OCI-LY7 (cell line): ENCODE results near the gene TRIM38. TPM values are rescaled to one million over a fixed set of nuclear protein-coding genes. Genes with fewer than 3 reads are reported as not detected.
A peak's percentile ranks its signal among the peaks of the same experiment; 100 is the strongest.

Experiments
- BruUV-seq: library from RNA; stranded (reverse); fragments of 400-500 nt; replicated peaks from 2 replicates; lab custom pipeline; 2021; lab: Mats Ljungman, UMichigan
- CTCF ChIA-PET: fragments of 300-600 bp; sonication (Branson Sonifier 250); formaldehyde crosslinking; loops from one replicate; lab custom pipeline; 2022; ENCODE audit warnings: antibody characterized with exemption; ENCODE audit not compliant: unreplicated experiment; lab: Charles Lee
- POLR2A ChIA-PET: fragments of 300-600 bp; sonication (Branson Sonifier 250); formaldehyde crosslinking; loops from one replicate; lab custom pipeline; 2022; ENCODE audit warnings: antibody characterized with exemption; lab: Charles Lee
- DNase-seq: peaks from one replicate; pipeline ENCODE4 v3.0.0-alpha.2; 2015; ENCODE audit warnings: low spot score
- H2AFZ ChIP-seq: fragments of 200-600 bp; sonication (generic), shearing (Covaris generic); 2 replicates; pipeline ENCODE4 v1.6.1; 2014; ENCODE audit warnings: mild to moderate bottlenecking, antibody characterized with exemption, low read length, moderate library complexity
- H3K27ac ChIP-seq: fragments of 200-600 bp; sonication (generic); 2 replicates; pipeline ENCODE4 v1.5.1; 2014; ENCODE audit warnings: mixed run types, low read depth, mild to moderate bottlenecking, moderate library complexity, low read length, inconsistent platforms; ENCODE audit not compliant: poor library complexity, severe bottlenecking
- H3K36me3 ChIP-seq: fragments of 200-600 bp; sonication (generic); 2 replicates; pipeline ENCODE4 v1.6.1; 2014; ENCODE audit warnings: mild to moderate bottlenecking, antibody characterized with exemption, low read length, moderate library complexity, mixed read lengths; ENCODE audit not compliant: insufficient read depth
- H3K4me1 ChIP-seq: fragments of 200-600 bp; sonication (generic); 2 replicates; pipeline ENCODE4 v1.5.1; 2014; ENCODE audit warnings: mild to moderate bottlenecking, low read length; ENCODE audit not compliant: insufficient read depth, poor library complexity, severe bottlenecking
- H3K4me2 ChIP-seq: fragments of 200-600 bp; sonication (generic); 2 replicates; pipeline ENCODE4 v1.6.1; 2014; ENCODE audit warnings: mild to moderate bottlenecking, low read length
- H3K4me3 ChIP-seq: fragments of 200-600 bp; sonication (generic); 2 replicates; pipeline ENCODE4 v1.5.1; 2014; ENCODE audit warnings: mild to moderate bottlenecking, low read depth, low read length; ENCODE audit not compliant: poor library complexity, severe bottlenecking
- H3K79me2 ChIP-seq: fragments of 200-600 bp; sonication (generic); 2 replicates; pipeline ENCODE4 v1.6.1; 2016; ENCODE audit warnings: low read depth, mild to moderate bottlenecking, low read length, moderate library complexity, mixed read lengths; ENCODE audit not compliant: insufficient read depth
- H3K9me2 ChIP-seq: fragments of 200-600 bp; sonication (generic); 2 replicates; pipeline ENCODE4 v1.6.1; 2016; ENCODE audit warnings: mild to moderate bottlenecking, low read length, mixed read lengths; ENCODE audit not compliant: insufficient read depth
- H3K9me3 ChIP-seq: fragments of 200-600 bp; sonication (generic); 2 replicates; pipeline ENCODE4 v1.6.1; 2014; ENCODE audit warnings: mild to moderate bottlenecking, mixed run types, low read length, mixed read lengths
- H4K20me1 ChIP-seq: fragments of 200-600 bp; sonication (generic); 2 replicates; pipeline ENCODE4 v1.6.1; 2014; ENCODE audit warnings: mild to moderate bottlenecking, antibody characterized with exemption, low read length, moderate library complexity, mixed read lengths; ENCODE audit not compliant: insufficient read depth
- CTCF ChIP-seq: fragments of 200-600 bp; sonication (generic); conservative IDR thresholded peaks from 2 replicates; pipeline ENCODE4 v1.5.1; 2014; ENCODE audit warnings: mild to moderate bottlenecking, antibody characterized with exemption, low read length, moderate library complexity, mixed read lengths
- EZH2phosphoT487 ChIP-seq: fragments of 200-600 bp; sonication (generic); IDR thresholded peaks from 2 replicates; pipeline ENCODE4 v1.6.1; 2018; ENCODE audit warnings: low read depth, borderline replicate concordance, mild to moderate bottlenecking, mixed run types, antibody characterized with exemption, low read length, moderate library complexity, mixed read lengths
- intact Hi-C: fragments of 100-400 bp; cut with micrococcal nuclease; formaldehyde crosslinking; loops from one replicate; pipeline ENCODE4 v1.10.0; 2022; ENCODE audit not compliant: unreplicated experiment
- total RNA-seq, 2 experiments: library from RNA; depleted of rRNA in 1 of 2; stranded (reverse); fragments of >200 nt in 1 of 2; shearing (Covaris generic) in 1 of 2; gene quantifications; 2 replicates each; pipeline ENCODE4 v1.2.3, GENCODE V29; 2014 to 2022

TRIM38 gene
- total RNA-seq, 2 experiments from 2014 or later, result 12.8 to 14.8 TPM

- CTCF ChIA-PET, result interaction anchor here (0.5 to 0.9 kb wide), 2 partner anchors 27 to 1808 kb away, joined by 3 read pairs; no protein-coding TSS in a partner anchor
- H3K79me2 ChIP-seq, result no peaks in the 10 kb centered on the region
- TF ChIP-seq CTCF (no peak), EZH2phosphoT487 (no peak)
- no peak overlapping the region for H2AFZ ChIP-seq
- H3K9me2 ChIP-seq, result no peaks in the 10 kb centered on the region
- no peaks in the 10 kb centered on the region for H3K9me3 ChIP-seq
- H3K4me2 ChIP-seq, result peak overlapping the region; percentile 96
- peaks cover 3% of the 10 kb centered on the region; the same call in 1 of the 2 replicates for H3K36me3 ChIP-seq
- TSS peak; percentile 84 for BruUV-seq
- peak overlapping the region; percentile 71 for H3K4me3 ChIP-seq
- intact Hi-C loops, result loop anchor here (1.0 to 10.0 kb wide), 7 partner anchors 29 to 1784 kb away; a partner anchor contains a TSS
- DNase-seq, result peak; percentile 99
- POLR2A ChIA-PET, result interaction anchor here (0.7 to 17.2 kb wide), 42 partner anchors 9 to 1867 kb away, joined by 3 to 793 read pairs (median 7); a partner anchor contains a TSS
- H3K27ac ChIP-seq, result peak overlapping the region; percentile 99
- H4K20me1 ChIP-seq, result no peaks in the 10 kb centered on the region
- peaks cover 77% of the 10 kb centered on the region for H3K4me1 ChIP-seq
Observed at GRCh38 chr6:26026833-26027490, 64.4 kb downstream of the TRIM38 start.

DNA sequence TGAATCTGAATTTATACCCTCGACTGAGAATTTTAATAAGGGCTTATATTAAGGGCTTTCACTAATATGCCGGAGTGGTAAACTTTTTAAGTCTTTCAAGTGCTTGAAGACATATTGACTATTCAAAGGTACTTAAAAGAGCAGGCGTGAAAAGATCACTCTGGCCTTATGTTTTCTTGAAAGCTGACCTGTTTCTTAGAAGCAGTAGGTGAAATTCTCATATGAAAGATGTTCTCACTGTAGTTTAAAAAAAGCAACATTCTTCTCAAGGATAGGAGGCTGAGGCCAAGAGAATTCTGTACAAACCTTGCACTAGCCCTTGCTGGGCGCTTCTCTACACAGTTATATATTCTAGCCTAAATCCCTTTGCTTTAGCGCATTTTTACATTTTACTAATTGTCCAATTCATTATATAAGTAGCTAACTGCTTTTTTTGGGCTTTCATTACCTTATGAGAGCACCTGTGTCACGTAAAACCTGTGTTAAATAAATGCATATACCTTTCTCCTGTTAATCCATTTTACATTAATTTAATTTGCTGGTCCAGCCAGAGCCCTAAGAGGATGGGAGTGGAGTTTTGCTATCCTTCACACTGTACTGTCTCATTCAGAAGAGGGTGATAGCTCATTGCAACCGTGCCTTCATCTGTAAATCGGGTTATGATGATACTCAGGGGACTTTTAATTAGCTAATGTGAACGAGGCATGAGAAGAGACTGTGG lies 65.0 kb downstream of the TRIM38 start:
- H3K36me3 ChIP-seq, result peaks cover 3% of the 10 kb centered on the region; the same call in 1 of the 2 replicates
- no peaks in the 10 kb centered on the region for H3K9me3 ChIP-seq
- TSS peak; percentile 90 for BruUV-seq
- intact Hi-C loops, result loop anchor here (1.0 to 10.0 kb wide), 7 partner anchors 29 to 1783 kb away; a partner anchor contains a TSS
- H3K4me2 ChIP-seq, result peak overlapping the region; percentile 96
- ChIA-PET CTCF (no interaction called here), POLR2A (interaction anchor here (0.5 to 17.2 kb wide), 27 partner anchors 10 to 1865 kb away, joined by 3 to 793 read pairs (median 7); a partner anchor contains a TSS)
- peak overlapping the region; percentile 71 for H3K4me3 ChIP-seq
- no peak overlapping the region for H2AFZ ChIP-seq
- H3K9me2 ChIP-seq, result no peaks in the 10 kb centered on the region
- no peaks in the 10 kb centered on the region for H3K79me2 ChIP-seq
- peak overlapping the region; percentile 99 for H3K27ac ChIP-seq
- peak; percentile 56 for DNase-seq
- TF ChIP-seq EZH2phosphoT487 (no peak), CTCF (no peak)
- peaks cover 75% of the 10 kb centered on the region for H3K4me1 ChIP-seq
- no peaks in the 10 kb centered on the region for H4K20me1 ChIP-seq
